Measurements from ENCODE around the gene MLXIP.
"Not testable (repeated sequence)": the region's sequence is repeated elsewhere in the genome, so short reads cannot be mapped to it uniquely, and the experiment has no call there.

Gene MLXIP

GRCh38 chr12:122102331-122102730, 23.8 kb downstream of the MLXIP start:
- TF ChIP-seq CTCF (IDR thresholded peaks at IDR 0.05; ENCODE audit: extremely low read depth, insufficient read depth, missing control alignments): no peak
- in situ Hi-C loops (cut with MboI; ENCODE audit: low pct_unique_long_range_greater_than_20kb, low sequenced_read_pairs, unreplicated experiment): no loop called here
- no peak for DNase-seq (ENCODE audit: low spot score)

GRCh38 chr12:122104844-122105243, 26.3 kb downstream of the MLXIP start:
- no peak for TF ChIP-seq CTCF (IDR thresholded peaks at IDR 0.05; ENCODE audit: extremely low read depth, insufficient read depth, missing control alignments)
- DNase-seq (ENCODE audit: low spot score): no peak
- in situ Hi-C loops (cut with MboI; ENCODE audit: low pct_unique_long_range_greater_than_20kb, low sequenced_read_pairs, unreplicated experiment): no loop called here

- DNase-seq (ENCODE audit: low spot score): not testable (repeated sequence)
These were observed 26.9 kb downstream of the MLXIP start for GRCh38 chr12:122105496-122105895.

GRCh38 chr12:122106843-122107242, 28.3 kb downstream of the MLXIP start:
- no peak for TF ChIP-seq CTCF (IDR thresholded peaks at IDR 0.05; ENCODE audit: extremely low read depth, insufficient read depth, missing control alignments)

More at GRCh38 chr12:122105496-122105895, 26.9 kb downstream of the MLXIP start:
- in situ Hi-C loops (cut with MboI; ENCODE audit: low pct_unique_long_range_greater_than_20kb, low sequenced_read_pairs, unreplicated experiment): not testable (repeated sequence)

GRCh38 chr12:122107261-122107660, 28.7 kb downstream of the MLXIP start:
- DNase-seq (ENCODE audit: low spot score): no peak
- in situ Hi-C loops (cut with MboI; ENCODE audit: low pct_unique_long_range_greater_than_20kb, low sequenced_read_pairs, unreplicated experiment): no loop called here
- TF ChIP-seq CTCF (IDR thresholded peaks at IDR 0.05; ENCODE audit: extremely low read depth, insufficient read depth, missing control alignments): no peak

More at GRCh38 chr12:122106843-122107242, 28.3 kb downstream of the MLXIP start:
- in situ Hi-C loops (cut with MboI; ENCODE audit: low pct_unique_long_range_greater_than_20kb, low sequenced_read_pairs, unreplicated experiment): no loop called here
- DNase-seq (ENCODE audit: low spot score): no peak

- no peak for TF ChIP-seq CTCF (IDR thresholded peaks at IDR 0.05; ENCODE audit: extremely low read depth, insufficient read depth, missing control alignments)
These were observed 32.6 kb downstream of the MLXIP start for GRCh38 chr12:122111089-122111641.

GRCh38 chr12:122116707-122117535, 38.4 kb downstream of the MLXIP start:
- peak; percentile 14 for TF ChIP-seq CTCF (IDR thresholded peaks at IDR 0.05; ENCODE audit: extremely low read depth, insufficient read depth, missing control alignments)
- in situ Hi-C loops (cut with MboI; ENCODE audit: low pct_unique_long_range_greater_than_20kb, low sequenced_read_pairs, unreplicated experiment): no loop called here
- DNase-seq (ENCODE audit: low spot score): no peak

More at GRCh38 chr12:122111089-122111641, 32.6 kb downstream of the MLXIP start:
- DNase-seq (ENCODE audit: low spot score): no peak
- in situ Hi-C loops (cut with MboI; ENCODE audit: low pct_unique_long_range_greater_than_20kb, low sequenced_read_pairs, unreplicated experiment): no loop called here

Measured in GM13977 (cell line).